Body of pancreas (tissue), 4 donors: ENCODE data around the gene PRMT2.
"Not testable (repeated sequence)": the region's sequence is repeated elsewhere in the genome, so short reads cannot be mapped to it uniquely, and the experiment has no call there.

Experiments
- POLR2A ChIP-seq, 3 donors: fragments of 450-650 bp; IDR thresholded peaks; one replicate each; pipeline ENCODE4 v1.6.1; 2016; ENCODE audit warnings: antibody characterized with exemption in 3 of 3, mild to moderate bottlenecking in 2 of 3
- TF ChIP-seq, protein P1 (sequence below), 7 experiments: fragments of 450-650 bp in 4 of 7; fragments of 200-600 bp in 3 of 7; sonication (generic) in 3 of 7; IDR thresholded peaks; one replicate each; pipeline ENCODE4 v1.5.1; 2016 to 2019; ENCODE audit warnings: antibody characterized with exemption in 7 of 7

DNA sequence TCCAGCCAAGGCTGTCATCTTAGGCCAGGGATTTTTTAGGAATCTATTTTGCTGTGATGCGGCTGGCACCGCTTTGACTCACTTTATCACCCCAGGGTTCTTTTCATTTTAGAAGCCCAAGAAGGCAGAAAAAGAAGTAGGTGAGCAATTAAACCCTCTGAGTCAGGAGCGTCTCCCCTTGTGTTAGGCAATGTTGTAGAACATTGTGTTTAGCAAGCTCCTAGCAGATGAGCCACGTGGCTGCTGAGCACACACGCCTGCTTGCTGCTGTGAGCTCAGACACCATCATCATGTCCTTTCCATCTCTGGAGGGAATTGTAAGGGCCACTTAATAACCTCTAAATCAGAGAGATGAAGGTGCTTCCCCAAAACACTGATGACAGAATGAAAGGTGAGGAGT, 46.1 kb downstream of the PRMT2 start:
- not testable (repeated sequence) for TF ChIP-seq POLR2A (IDR thresholded peaks at IDR 0.05)
- TF ChIP-seq, protein P1, sequence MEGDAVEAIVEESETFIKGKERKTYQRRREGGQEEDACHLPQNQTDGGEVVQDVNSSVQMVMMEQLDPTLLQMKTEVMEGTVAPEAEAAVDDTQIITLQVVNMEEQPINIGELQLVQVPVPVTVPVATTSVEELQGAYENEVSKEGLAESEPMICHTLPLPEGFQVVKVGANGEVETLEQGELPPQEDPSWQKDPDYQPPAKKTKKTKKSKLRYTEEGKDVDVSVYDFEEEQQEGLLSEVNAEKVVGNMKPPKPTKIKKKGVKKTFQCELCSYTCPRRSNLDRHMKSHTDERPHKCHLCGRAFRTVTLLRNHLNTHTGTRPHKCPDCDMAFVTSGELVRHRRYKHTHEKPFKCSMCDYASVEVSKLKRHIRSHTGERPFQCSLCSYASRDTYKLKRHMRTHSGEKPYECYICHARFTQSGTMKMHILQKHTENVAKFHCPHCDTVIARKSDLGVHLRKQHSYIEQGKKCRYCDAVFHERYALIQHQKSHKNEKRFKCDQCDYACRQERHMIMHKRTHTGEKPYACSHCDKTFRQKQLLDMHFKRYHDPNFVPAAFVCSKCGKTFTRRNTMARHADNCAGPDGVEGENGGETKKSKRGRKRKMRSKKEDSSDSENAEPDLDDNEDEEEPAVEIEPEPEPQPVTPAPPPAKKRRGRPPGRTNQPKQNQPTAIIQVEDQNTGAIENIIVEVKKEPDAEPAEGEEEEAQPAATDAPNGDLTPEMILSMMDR (IDR thresholded peaks at IDR 0.05): not testable (repeated sequence)
